HEK293T (cell line): Measurements from ENCODE around the gene OR14I1.

ENCODE experiments used
- CTCF ChIA-PET: fragments of 350-600 bp; formaldehyde crosslinking; extraction: SDS; loops from one replicate; lab custom pipeline; 2021; ENCODE audit warnings: antibody characterized with exemption, inconsistent platforms; lab: Yijun Ruan, JAX
- POLR2A ChIA-PET: fragments of 350-600 bp; formaldehyde crosslinking; extraction: SDS; loops from one replicate; lab custom pipeline; 2020; ENCODE audit warnings: antibody characterized with exemption, inconsistent platforms; lab: Yijun Ruan, JAX
- DNase-seq: peaks from one replicate; pipeline ENCODE4 v3.0.0; 2012; ENCODE audit warnings: mixed read lengths; ENCODE audit errors: extremely low spot score
- ARNT ChIP-seq: fragments of 450-650 bp; IDR thresholded peaks from 2 replicates; pipeline ENCODE4 v1.6.1; 2017; ENCODE audit warnings: mild to moderate bottlenecking
- BHLHE40 ChIP-seq: fragments of 450-650 bp; IDR thresholded peaks from 2 replicates; pipeline ENCODE4 v1.6.1; 2016; ENCODE audit warnings: mild to moderate bottlenecking, moderate library complexity, borderline replicate concordance
- CTBP1 ChIP-seq: fragments of 450-650 bp; IDR thresholded peaks from 2 replicates; pipeline ENCODE4 v1.6.1; 2016; ENCODE audit warnings: borderline replicate concordance
- ELF4 ChIP-seq: fragments of 450-650 bp; IDR thresholded peaks from 2 replicates; pipeline ENCODE4 v1.6.1; 2017; ENCODE audit warnings: antibody characterized with exemption
- FOXA1 ChIP-seq: fragments of 450-650 bp; IDR thresholded peaks from 2 replicates; pipeline ENCODE4 v1.6.1; 2016; ENCODE audit warnings: mild to moderate bottlenecking
- FOXK2 ChIP-seq: fragments of 450-650 bp; IDR thresholded peaks from 2 replicates; pipeline ENCODE4 v1.6.1; 2016; ENCODE audit warnings: mild to moderate bottlenecking
- FOXM1 ChIP-seq: fragments of 450-650 bp; IDR thresholded peaks from 2 replicates; pipeline ENCODE4 v1.6.1; 2017; ENCODE audit warnings: mild to moderate bottlenecking, borderline replicate concordance
- HDGF ChIP-seq: fragments of 450-650 bp; IDR thresholded peaks from 2 replicates; pipeline ENCODE4 v1.6.1; 2017; ENCODE audit warnings: antibody characterized with exemption, borderline replicate concordance
- L3MBTL2 ChIP-seq: fragments of 450-650 bp; conservative IDR thresholded peaks from 2 replicates; pipeline ENCODE4 v1.6.1; 2016; ENCODE audit warnings: mild to moderate bottlenecking
- LEF1 ChIP-seq: fragments of 450-650 bp; IDR thresholded peaks from 2 replicates; pipeline ENCODE4 v1.6.1; 2017; ENCODE audit warnings: mild to moderate bottlenecking, borderline replicate concordance
- NFRKB ChIP-seq: fragments of 450-650 bp; IDR thresholded peaks from 2 replicates; pipeline ENCODE4 v1.6.1; 2016; ENCODE audit warnings: mild to moderate bottlenecking, moderate library complexity
- SP1 ChIP-seq: fragments of 450-650 bp; IDR thresholded peaks from 2 replicates; pipeline ENCODE4 v1.6.1; 2017
- SUZ12 ChIP-seq: fragments of 450-650 bp; IDR thresholded peaks from 2 replicates; pipeline ENCODE4 v1.6.1; 2016; ENCODE audit warnings: mild to moderate bottlenecking
- TARDBP ChIP-seq: fragments of 450-650 bp; IDR thresholded peaks from 2 replicates; pipeline ENCODE4 v1.6.1; 2016
- ZNF384 ChIP-seq: fragments of 450-650 bp; IDR thresholded peaks from 2 replicates; pipeline ENCODE4 v1.6.1; 2016
- TF ChIP-seq, protein P1 (sequence below): fragments of 450-650 bp; IDR thresholded peaks from 2 replicates; pipeline ENCODE4 v1.6.1; 2016

Gene OR14I1

DNA sequence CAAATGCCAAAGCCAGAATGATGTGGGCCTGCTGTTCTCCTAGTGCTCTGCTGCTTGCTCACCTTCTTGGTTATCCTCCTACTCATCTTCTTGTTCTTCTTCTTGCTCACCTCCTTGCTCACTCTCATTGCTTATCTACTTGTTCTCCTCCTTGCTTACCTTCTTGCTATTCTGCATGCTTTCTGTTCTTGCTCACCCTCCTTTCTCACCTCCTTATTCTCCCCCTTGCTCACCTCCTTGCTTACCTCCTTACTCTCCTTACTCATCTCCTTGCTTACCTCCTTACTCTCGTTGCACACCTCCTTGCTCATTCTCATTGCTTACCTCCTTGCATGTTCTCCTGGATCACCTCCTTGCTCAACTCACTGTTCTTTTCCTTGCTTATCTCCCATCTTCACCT lies at the start of gene OR14I1:
OR14I1 (minus strand) TSS at position 53 of the 400 bp plus-strand sequence.
- CTCF ChIA-PET, result no interaction called here
- POLR2A ChIA-PET, result no interaction called here
- TF ChIP-seq SUZ12 (no peak), ZNF384 (no peak), ELF4 (no peak), FOXK2 (no peak), LEF1 (no peak)
- no peak for DNase-seq

GRCh38 chr1:248751635-248752034 lies 49.1 kb upstream of the OR14I1 start:
- DNase-seq, result no peak
- CTCF ChIA-PET, result no interaction called here
- POLR2A ChIA-PET, result no interaction called here
- TF ChIP-seq ELF4 (no peak), NFRKB (no peak), FOXA1 (no peak)

- TF ChIP-seq FOXK2 (no peak), TARDBP (no peak), ELF4 (no peak), ARNT (no peak), FOXM1 (no peak), LEF1 (no peak), SUZ12 (no peak), FOXA1 (no peak), ZNF384 (no peak), SP1 (no peak), HDGF (no peak), CTBP1 (no peak), NFRKB (no peak), BHLHE40 (no peak), L3MBTL2 (no peak)
- TF ChIP-seq, protein P1, sequence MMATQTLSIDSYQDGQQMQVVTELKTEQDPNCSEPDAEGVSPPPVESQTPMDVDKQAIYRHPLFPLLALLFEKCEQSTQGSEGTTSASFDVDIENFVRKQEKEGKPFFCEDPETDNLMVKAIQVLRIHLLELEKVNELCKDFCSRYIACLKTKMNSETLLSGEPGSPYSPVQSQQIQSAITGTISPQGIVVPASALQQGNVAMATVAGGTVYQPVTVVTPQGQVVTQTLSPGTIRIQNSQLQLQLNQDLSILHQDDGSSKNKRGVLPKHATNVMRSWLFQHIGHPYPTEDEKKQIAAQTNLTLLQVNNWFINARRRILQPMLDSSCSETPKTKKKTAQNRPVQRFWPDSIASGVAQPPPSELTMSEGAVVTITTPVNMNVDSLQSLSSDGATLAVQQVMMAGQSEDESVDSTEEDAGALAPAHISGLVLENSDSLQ, result no peak
- POLR2A ChIA-PET, result no interaction called here
- CTCF ChIA-PET, result no interaction called here
- DNase-seq, result no peak
Observed at GRCh38 chr1:248751142-248751541, 48.6 kb upstream of the OR14I1 start.

DNA sequence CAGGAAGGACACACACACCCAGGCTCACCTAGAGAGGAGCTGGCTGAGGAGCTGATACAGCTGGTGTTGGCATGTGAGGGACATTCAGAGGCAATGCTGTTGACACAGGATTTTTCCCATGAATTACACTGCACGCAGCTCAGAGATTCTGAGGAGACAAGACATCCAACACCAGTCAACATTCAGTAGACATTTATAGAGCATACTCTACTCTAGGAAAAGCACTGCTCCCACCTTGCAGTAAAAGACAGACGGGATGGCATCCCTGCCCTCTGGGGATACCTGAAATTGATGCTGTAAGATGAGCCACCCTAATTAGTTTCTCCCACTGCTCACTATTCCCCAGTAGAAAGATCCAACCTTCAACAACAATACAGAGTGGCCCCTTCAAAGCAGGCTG lies 47.9 kb upstream of the OR14I1 start:
- DNase-seq, result no peak
- TF ChIP-seq BHLHE40, result no peak
- TF ChIP-seq, protein P1, result no peak
- TF ChIP-seq FOXA1, result no peak
- no peak for TF ChIP-seq CTBP1
- no peak for TF ChIP-seq ARNT
- TF ChIP-seq TARDBP, result no peak
- no peak for TF ChIP-seq SP1
- no peak for TF ChIP-seq LEF1
- CTCF ChIA-PET, result no interaction called here
- POLR2A ChIA-PET, result no interaction called here

- ChIA-PET CTCF (no interaction called here), POLR2A (no interaction called here)
- no peak for DNase-seq
- TF ChIP-seq, protein P1, result no peak
- no peak for TF ChIP-seq FOXA1
- TF ChIP-seq NFRKB, result no peak
- no peak for TF ChIP-seq ELF4
- no peak for TF ChIP-seq L3MBTL2
- no peak for TF ChIP-seq BHLHE40
- no peak for TF ChIP-seq HDGF
- no peak for TF ChIP-seq TARDBP
Observed at GRCh38 chr1:248748211-248748610, 45.6 kb upstream of the OR14I1 start.

GRCh38 chr1:248740876-248741275 lies 38.3 kb upstream of the OR14I1 start:
- TF ChIP-seq SP1 (no peak), TARDBP (no peak), SUZ12 (no peak)
- CTCF ChIA-PET, result no interaction called here
- no peak for DNase-seq
- POLR2A ChIA-PET, result no interaction called here

GRCh38 chr1:248739572-248740205 lies 37.1 kb upstream of the OR14I1 start:
- no peak for TF ChIP-seq SP1
- TF ChIP-seq FOXK2, result no peak
- DNase-seq, result no peak
- POLR2A ChIA-PET, result no interaction called here
- CTCF ChIA-PET, result no interaction called here
